HG03045 (cell line): ENCODE data around the gene PATZ1.

Experiments
- ATAC-seq: cut with Tn5 transposase; IDR thresholded peaks from one replicate; pipeline ENCODE4 v1.9.1; 2021; ENCODE audit warnings: mild to moderate bottlenecking, moderate library complexity; ENCODE audit not compliant: unreplicated experiment

The PATZ1 gene

GRCh38 chr22:31343235-31344191, 2.6 kb downstream of the PATZ1 start:
- ATAC-seq: no peak

GRCh38 chr22:31342389-31343140, 3.6 kb downstream of the PATZ1 start:
- no peak for ATAC-seq

- no peak for ATAC-seq
Observed at GRCh38 chr22:31341386-31342088, 4.6 kb downstream of the PATZ1 start.

GRCh38 chr22:31340765-31341247, 5.3 kb downstream of the PATZ1 start:
- ATAC-seq: no peak

- no peak for ATAC-seq
Observed at GRCh38 chr22:31340360-31340759, 5.8 kb downstream of the PATZ1 start.

- no peak for ATAC-seq
Observed at GRCh38 chr22:31339148-31339832, 6.9 kb downstream of the PATZ1 start.

- no peak for ATAC-seq
Observed at GRCh38 chr22:31337178-31337577, 9.0 kb downstream of the PATZ1 start.

GRCh38 chr22:31334329-31334728, 11.8 kb downstream of the PATZ1 start:
- ATAC-seq: no peak

- ATAC-seq: no peak
Observed at GRCh38 chr22:31333641-31334040, 12.5 kb downstream of the PATZ1 start.

GRCh38 chr22:31332886-31333285, 13.3 kb downstream of the PATZ1 start:
- ATAC-seq: no peak

- no peak for ATAC-seq
Observed at GRCh38 chr22:31332010-31332409, 14.1 kb downstream of the PATZ1 start.

GRCh38 chr22:31329453-31330215, 16.5 kb downstream of the PATZ1 start:
- no peak for ATAC-seq

- ATAC-seq: no peak
Observed at GRCh38 chr22:31329029-31329428, 17.1 kb downstream of the PATZ1 start.

GRCh38 chr22:31328544-31328960, 17.6 kb downstream of the PATZ1 start:
- no peak for ATAC-seq

GRCh38 chr22:31327806-31328543, 18.2 kb downstream of the PATZ1 start:
- ATAC-seq: no peak

- ATAC-seq: no peak
Observed at GRCh38 chr22:31326877-31327276, 19.3 kb downstream of the PATZ1 start.

- ATAC-seq: no peak
Observed at GRCh38 chr22:31323578-31324550, 22.3 kb downstream of the PATZ1 start.

- ATAC-seq: no peak
Observed at GRCh38 chr22:31321421-31321820, 24.7 kb downstream of the PATZ1 start.
